HepG2 (cell line): ENCODE data around the gene RITA1. TPM values are rescaled to one million over a fixed set of nuclear protein-coding genes. Genes with fewer than 3 reads are reported as not detected.
A peak's percentile ranks its signal among the peaks of the same experiment; 100 is the strongest.

Source experiments
- FOXP4 ChIP-seq: sonication (generic); formaldehyde crosslinking; IDR thresholded peaks from 2 replicates; pipeline ENCODE4 v1.4.0; 2020; ENCODE audit warnings: missing genetic modification reagents
- HMGA1 ChIP-seq: sonication (generic); formaldehyde crosslinking; conservative IDR thresholded peaks from 2 replicates; pipeline ENCODE4 v1.4.0; 2020; ENCODE audit warnings: missing genetic modification reagents
- KIAA2018 ChIP-seq: sonication (generic); formaldehyde crosslinking; IDR thresholded peaks from 2 replicates; pipeline ENCODE4 v1.5.0; 2020; ENCODE audit warnings: mild to moderate bottlenecking, missing genetic modification reagents, borderline replicate concordance
- MEIS2 ChIP-seq: sonication (generic); formaldehyde crosslinking; IDR thresholded peaks from 2 replicates; pipeline ENCODE4 v1.9.0; 2021; ENCODE audit warnings: mild to moderate bottlenecking, missing genetic modification reagents
- ZBTB7B ChIP-seq: sonication (generic); formaldehyde crosslinking; IDR thresholded peaks from 2 replicates; pipeline ENCODE4 v1.4.0; 2020; ENCODE audit warnings: missing genetic modification reagents
- ZFP90 ChIP-seq: sonication (generic); formaldehyde crosslinking; IDR thresholded peaks from 2 replicates; pipeline ENCODE4 v1.8.0; 2022; ENCODE audit warnings: missing genetic modification reagents, mild to moderate bottlenecking, inconsistent platforms, borderline replicate concordance
- ZNF33B ChIP-seq: sonication (generic); formaldehyde crosslinking; IDR thresholded peaks from 2 replicates; pipeline ENCODE4 v1.5.1; 2020; ENCODE audit warnings: mild to moderate bottlenecking, missing genetic modification reagents
- ZNF724P ChIP-seq: sonication (generic); formaldehyde crosslinking; IDR thresholded peaks from 2 replicates; pipeline ENCODE4 v1.8.0; 2022; ENCODE audit warnings: missing genetic modification reagents, borderline replicate concordance
- ZNF749 ChIP-seq: sonication (generic); formaldehyde crosslinking; IDR thresholded peaks from 2 replicates; pipeline ENCODE4 v1.8.0; 2022; ENCODE audit warnings: mild to moderate bottlenecking, missing genetic modification reagents, moderate library complexity, borderline replicate concordance
- ZNF770 ChIP-seq: sonication (generic); formaldehyde crosslinking; IDR thresholded peaks from 2 replicates; pipeline ENCODE4 v1.5.0; 2020; ENCODE audit warnings: mild to moderate bottlenecking, missing genetic modification reagents
- polyA plus RNA-seq, 8 experiments: library from polyadenylated mRNA; depleted of rRNA in 3 of 8; stranded (reverse) in 7 of 8; unstranded in 1 of 8; fragments of >200 nt; fragmentation: Illumina TruSeq in 4 of 8; extraction: Trizol in 4 of 8; gene quantifications; 2 replicates each; pipeline versions ENCODE4 v1.2.1 to v1.2.3, GENCODE V29; 2011 to 2016; ENCODE audit warnings: low read depth in 4 of 8, missing spikeins in 1 of 8, mixed read lengths in 1 of 8; ENCODE audit not compliant: insufficient read depth in 1 of 8
- total RNA-seq, 5 experiments: library from RNA; depleted of rRNA; stranded (reverse); fragments of >200 nt; fragmentation: Illumina TruSeq; extraction: Trizol; gene quantifications; 2 replicates each; pipeline ENCODE4 v1.2.3, GENCODE V29; 2016; ENCODE audit warnings: low read depth in 1 of 5
- TF ChIP-seq, protein P1 (sequence below): sonication (generic); formaldehyde crosslinking; IDR thresholded peaks from 2 replicates; pipeline ENCODE4 v1.4.0; 2020; ENCODE audit warnings: mild to moderate bottlenecking, missing genetic modification reagents

RITA1 gene
- total and polyA plus RNA-seq, 2 of the 13 experiments (the other 11 are each of a cell fraction or from before 2014, with no cell fraction given) = 12.4 to 28.9 TPM

DNA sequence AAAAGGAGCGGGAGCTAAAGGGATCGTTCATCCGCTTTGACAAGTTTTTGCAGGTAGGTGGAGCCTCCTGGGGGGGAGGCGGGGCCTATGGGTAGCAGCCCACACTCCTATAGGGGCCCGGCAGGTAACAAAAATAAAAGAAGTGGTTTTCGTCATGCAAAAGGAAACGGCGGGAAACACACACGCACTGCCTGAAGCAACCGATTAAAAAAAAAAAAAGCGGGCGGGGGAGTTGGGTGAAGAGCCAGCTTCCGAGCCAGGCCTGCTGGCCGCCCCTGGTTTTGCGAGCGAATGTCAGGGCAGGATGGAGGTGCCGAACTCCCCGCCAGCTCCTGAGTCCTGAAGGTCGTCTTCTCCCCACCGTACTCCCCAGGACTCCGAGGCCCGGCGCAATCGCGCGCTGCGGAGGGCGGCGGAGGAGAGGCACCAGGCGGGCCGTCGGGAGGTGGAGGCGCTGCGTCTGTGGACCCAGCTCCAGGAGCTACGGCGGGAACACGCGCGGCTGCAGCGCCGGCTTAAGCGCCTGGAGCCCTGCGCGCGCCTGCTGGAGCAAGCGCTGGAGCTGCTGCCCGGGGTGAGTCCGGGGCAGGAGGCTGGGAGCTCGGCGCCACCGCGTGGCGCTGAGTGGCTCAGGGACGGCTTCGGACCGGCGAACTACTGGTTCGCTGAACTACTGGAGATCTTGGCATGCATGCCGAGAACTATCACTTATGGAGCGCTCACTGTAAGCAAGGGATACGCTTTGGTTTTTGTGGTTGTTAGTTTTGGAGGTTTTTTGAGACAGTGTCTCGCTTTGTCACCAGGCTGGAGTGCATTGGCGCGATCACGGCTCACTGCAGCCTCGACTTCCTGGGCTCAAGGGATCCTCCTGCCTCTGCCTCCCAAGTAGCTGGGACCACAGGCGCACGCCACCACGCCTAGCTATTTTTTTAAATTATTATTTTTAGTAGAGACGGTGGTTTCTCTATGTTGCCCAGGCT lies 32.4 kb upstream of the RITA1 start (continued):
- TF ChIP-seq KIAA2018 (CRISPR knock-in tag) (no peak), ZNF724P (CRISPR knock-in tag) (peak; percentile 56; the same call in 1 of the 2 replicates), ZNF749 (CRISPR knock-in tag) (no peak), ZBTB7B (CRISPR knock-in tag) (0 out of 2 replicates have a peak, but pooled peaks have one; percentile 41), ZNF33B (peak; percentile 68; the same call in 1 of the 2 replicates), ZFP90 (CRISPR knock-in tag) (no peak), MEIS2 (0 out of 2 replicates have a peak, but pooled peaks have one; percentile 16), HMGA1 (no peak), FOXP4 (CRISPR knock-in tag) (no peak), ZNF770 (CRISPR knock-in tag) (peak; percentile 64; the same call in 1 of the 2 replicates)
- TF ChIP-seq, protein P1, sequence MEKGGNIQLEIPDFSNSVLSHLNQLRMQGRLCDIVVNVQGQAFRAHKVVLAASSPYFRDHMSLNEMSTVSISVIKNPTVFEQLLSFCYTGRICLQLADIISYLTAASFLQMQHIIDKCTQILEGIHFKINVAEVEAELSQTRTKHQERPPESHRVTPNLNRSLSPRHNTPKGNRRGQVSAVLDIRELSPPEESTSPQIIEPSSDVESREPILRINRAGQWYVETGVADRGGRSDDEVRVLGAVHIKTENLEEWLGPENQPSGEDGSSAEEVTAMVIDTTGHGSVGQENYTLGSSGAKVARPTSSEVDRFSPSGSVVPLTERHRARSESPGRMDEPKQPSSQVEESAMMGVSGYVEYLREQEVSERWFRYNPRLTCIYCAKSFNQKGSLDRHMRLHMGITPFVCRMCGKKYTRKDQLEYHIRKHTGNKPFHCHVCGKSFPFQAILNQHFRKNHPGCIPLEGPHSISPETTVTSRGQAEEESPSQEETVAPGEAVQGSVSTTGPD (CRISPR knock-in tag) = no peak
